HG03039 (cell line): ENCODE results near the gene KCNQ4.

Experiments
- ATAC-seq: cut with Tn5 transposase; IDR thresholded peaks from one replicate; pipeline ENCODE4 v1.9.1; 2021; ENCODE audit warnings: mild to moderate bottlenecking, moderate library complexity; ENCODE audit not compliant: unreplicated experiment

KCNQ4 gene

GRCh38 chr1:40818264-40818961, 34.8 kb downstream of the KCNQ4 start:
- peak; percentile 67 for ATAC-seq

- no peak for ATAC-seq
Measured at GRCh38 chr1:40819101-40819500, 35.5 kb downstream of the KCNQ4 start.

GRCh38 chr1:40820251-40820797, 36.7 kb downstream of the KCNQ4 start:
- ATAC-seq, result no peak

- no peak for ATAC-seq
Measured at GRCh38 chr1:40820911-40821693, 37.5 kb downstream of the KCNQ4 start.

- no peak for ATAC-seq
Measured at GRCh38 chr1:40822890-40823289, 39.3 kb downstream of the KCNQ4 start.

GRCh38 chr1:40823345-40823744, 39.8 kb downstream of the KCNQ4 start:
- no peak for ATAC-seq

GRCh38 chr1:40823983-40824382, 40.4 kb downstream of the KCNQ4 start:
- no peak for ATAC-seq

GRCh38 chr1:40824591-40825434, 41.2 kb downstream of the KCNQ4 start:
- no peak for ATAC-seq

GRCh38 chr1:40825435-40825788, 41.8 kb downstream of the KCNQ4 start:
- no peak for ATAC-seq

- no peak for ATAC-seq
Measured at GRCh38 chr1:40825996-40826395, 42.4 kb downstream of the KCNQ4 start.

- no peak for ATAC-seq
Measured at GRCh38 chr1:40829631-40830245, 46.2 kb downstream of the KCNQ4 start.

- no peak for ATAC-seq
Measured at GRCh38 chr1:40830419-40830943, 46.9 kb downstream of the KCNQ4 start.

- ATAC-seq, result no peak
Measured at GRCh38 chr1:40831001-40831732, 47.6 kb downstream of the KCNQ4 start.

GRCh38 chr1:40833979-40834378, 50.4 kb downstream of the KCNQ4 start:
- no peak for ATAC-seq

GRCh38 chr1:40834968-40835545, 51.5 kb downstream of the KCNQ4 start:
- no peak for ATAC-seq

- no peak for ATAC-seq
Measured at GRCh38 chr1:40836283-40836682, 52.7 kb downstream of the KCNQ4 start.

- no peak for ATAC-seq
Measured at GRCh38 chr1:40837601-40838000, 54.0 kb downstream of the KCNQ4 start.

GRCh38 chr1:40838045-40838979, 54.7 kb downstream of the KCNQ4 start:
- ATAC-seq, result no peak
